CD4-positive, alpha-beta T cell treated with Interleukin-6 for 4 hours (primary cell): ENCODE results near the gene NUDT17.
"Not testable (repeated sequence)": the region's sequence is repeated elsewhere in the genome, so short reads cannot be mapped to it uniquely, and the experiment has no call there.

ENCODE experiments used
- DNase-seq: peaks from one replicate; pipeline ENCODE4 v3.0.0-alpha.2; 2020; ENCODE audit warnings: mixed read lengths

Gene NUDT17, protein sequence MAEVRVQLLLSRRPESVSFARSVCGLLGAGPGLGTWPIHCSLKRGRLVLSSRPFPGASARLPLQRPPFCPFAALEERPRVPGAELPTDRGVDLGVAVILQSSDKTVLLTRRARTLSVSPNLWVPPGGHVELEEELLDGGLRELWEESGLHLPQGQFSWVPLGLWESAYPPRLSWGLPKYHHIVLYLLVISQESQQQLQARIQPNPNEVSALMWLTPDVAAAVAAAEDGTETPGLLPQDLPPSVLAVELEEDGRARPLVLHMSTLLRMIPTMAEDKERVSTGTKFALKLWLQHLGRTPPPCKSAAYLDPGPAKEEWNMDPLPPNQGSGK

DNA sequence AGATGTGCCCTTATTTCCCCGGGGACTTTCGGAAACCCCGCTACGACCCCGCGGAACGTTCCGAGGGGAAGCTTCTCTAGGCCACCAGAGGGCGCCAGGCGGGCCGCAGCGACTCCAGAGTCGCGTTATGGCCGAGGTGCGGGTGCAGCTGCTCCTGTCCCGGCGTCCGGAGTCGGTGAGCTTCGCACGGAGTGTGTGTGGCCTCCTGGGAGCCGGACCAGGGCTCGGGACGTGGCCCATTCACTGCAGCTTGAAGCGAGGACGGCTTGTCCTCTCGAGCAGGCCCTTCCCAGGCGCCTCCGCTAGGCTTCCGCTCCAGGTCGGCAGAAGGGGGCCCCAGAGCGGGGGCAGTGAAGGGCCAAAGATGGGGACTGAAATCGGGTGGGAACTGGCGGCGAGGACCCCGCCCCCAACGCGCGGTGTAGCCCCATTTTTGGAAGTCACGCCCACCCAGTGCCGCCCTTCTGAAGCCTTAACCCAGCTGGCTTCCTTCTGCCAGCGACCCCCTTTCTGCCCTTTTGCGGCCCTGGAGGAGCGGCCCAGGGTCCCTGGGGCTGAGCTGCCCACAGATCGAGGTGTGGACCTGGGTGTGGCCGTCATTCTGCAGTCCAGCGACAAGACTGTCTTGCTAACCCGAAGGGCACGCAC lies at the start of gene NUDT17:
Gene NUDT17, plus strand, starts transcription at position 117 of the 648 bp plus-strand sequence. Its CDS starts 11 bp downstream, at position 128.
- DNase-seq: peak; percentile 84

DNA sequence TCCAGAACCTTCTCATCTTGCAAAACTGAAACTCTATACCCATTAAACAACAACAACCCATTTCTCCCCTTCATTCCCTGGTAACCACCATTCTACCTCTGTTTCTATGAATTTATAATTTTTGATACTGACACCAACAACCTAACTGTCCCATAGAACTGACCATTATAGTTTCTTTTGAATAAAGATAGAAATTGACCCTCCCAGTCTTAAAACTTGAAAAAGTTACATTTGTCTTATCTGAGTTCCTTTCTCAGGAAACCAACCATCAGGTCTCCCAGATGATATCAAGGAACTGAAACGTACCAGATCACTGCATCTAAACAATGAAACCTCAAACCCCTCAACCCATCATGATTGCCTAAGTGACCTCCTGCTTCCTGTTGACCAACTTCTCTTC lies 48.7 kb upstream of the NUDT17 start:
- DNase-seq: no peak

DNA sequence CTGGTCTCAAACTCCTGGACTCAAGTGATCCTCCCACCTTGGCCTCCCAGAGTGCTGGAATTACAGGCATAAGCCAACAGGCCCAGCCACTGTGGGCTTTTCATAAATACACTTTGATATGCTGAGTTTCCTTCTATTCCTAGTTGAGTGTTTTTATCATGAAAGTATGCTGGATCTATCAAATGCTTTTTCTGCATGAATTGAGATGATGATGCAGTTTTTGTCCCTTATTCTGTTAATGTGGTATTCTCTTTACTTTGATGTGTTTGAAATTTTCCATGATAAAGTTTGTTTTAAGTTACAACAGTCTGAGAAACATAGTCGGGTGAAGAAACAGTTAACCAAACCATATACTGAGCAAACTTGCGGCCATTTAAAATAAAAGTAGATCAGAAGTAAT lies 45.6 kb upstream of the NUDT17 start:
- DNase-seq: no peak

DNA sequence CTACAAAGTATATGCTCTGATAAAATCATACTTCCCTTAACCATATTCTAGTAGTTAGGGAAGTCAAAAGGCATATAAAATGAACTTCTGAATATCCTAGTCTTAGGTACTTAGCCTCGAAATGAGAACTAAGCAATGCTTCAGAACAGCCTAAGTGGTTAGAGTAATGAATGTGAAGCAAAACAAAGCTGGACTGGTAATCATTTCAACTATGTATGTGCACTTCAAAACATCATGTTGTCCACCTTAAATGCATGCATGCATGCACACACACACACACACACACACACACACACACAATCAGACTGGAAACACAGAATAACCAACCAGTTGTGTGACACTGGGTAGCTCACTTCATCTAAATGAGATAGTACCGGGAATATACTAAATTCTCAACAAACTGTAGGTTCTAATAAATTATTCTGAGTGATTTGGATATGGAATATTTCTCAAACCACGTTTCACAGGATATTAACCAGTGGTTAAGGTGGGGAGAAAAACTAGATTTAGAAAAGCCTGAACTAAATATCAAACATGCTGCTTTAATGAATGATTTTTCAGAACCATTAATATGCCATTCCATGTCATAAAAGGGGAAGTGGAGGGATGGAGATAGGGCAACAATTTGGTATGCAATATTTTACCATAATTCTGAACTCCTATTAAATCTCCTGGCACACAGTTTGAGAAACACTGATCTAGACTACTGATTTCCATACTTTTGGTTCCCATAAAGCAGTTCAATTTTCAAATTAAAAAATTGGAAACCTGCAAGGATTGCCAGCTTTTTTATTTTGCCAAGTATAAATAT lies 41.0 kb upstream of the NUDT17 start:
- no peak for DNase-seq

DNA sequence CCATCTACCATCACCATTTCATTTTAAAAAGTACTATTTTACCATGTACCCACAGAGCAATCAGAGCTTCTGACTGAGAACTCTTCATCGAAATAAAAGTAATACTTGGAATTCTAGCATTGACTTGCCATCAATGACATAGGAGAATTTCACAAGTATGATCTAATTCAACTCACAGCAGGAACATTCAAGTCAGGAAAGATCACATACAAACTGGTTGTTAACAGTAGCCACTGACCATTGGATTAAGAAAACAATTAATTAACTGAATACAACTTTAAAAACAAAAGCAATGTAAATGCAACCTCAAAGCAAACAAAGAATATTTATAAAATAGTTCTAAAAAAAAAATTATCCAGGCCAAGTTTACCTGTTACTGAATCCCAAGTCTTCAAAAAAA lies 40.4 kb upstream of the NUDT17 start:
- DNase-seq: no peak

DNA sequence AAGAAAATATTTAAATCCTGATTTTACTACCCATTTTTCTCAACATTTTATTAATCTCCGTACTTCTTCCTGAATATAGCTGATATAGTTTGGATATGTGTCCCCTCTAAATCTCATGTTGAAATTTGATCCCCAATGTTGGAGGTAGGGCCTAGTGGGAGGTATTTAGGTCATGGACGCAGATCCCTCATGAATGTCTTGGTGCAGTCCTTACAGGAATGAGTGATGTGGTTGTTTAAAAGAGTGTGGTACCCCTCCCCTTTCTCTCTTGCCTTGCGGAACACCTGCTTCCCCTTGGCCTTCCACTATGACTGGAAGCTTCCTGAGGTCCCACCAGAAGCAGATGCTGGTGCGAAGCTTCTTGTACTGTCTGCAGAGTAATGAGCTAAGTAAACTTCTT lies 39.0 kb upstream of the NUDT17 start:
- DNase-seq: no peak

DNA sequence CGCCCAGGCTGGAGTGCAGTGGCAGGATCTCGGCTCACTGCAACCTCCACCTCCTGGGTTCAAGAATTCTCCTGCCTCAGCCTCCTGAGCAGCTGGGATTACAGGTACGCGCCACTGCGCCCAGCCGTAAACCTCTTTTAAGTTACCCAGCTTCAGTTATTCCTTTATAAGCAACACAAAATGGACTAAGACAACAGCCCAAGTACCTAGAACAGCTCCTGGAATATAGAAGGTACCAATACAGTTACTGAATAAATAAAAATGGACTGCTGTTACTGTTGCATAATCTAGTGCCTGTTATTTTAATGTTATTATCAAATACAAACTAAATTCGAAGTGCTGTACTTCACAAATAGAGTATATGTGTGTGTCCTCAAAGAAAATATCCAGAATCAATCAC lies 38.6 kb upstream of the NUDT17 start:
- DNase-seq: no peak

DNA sequence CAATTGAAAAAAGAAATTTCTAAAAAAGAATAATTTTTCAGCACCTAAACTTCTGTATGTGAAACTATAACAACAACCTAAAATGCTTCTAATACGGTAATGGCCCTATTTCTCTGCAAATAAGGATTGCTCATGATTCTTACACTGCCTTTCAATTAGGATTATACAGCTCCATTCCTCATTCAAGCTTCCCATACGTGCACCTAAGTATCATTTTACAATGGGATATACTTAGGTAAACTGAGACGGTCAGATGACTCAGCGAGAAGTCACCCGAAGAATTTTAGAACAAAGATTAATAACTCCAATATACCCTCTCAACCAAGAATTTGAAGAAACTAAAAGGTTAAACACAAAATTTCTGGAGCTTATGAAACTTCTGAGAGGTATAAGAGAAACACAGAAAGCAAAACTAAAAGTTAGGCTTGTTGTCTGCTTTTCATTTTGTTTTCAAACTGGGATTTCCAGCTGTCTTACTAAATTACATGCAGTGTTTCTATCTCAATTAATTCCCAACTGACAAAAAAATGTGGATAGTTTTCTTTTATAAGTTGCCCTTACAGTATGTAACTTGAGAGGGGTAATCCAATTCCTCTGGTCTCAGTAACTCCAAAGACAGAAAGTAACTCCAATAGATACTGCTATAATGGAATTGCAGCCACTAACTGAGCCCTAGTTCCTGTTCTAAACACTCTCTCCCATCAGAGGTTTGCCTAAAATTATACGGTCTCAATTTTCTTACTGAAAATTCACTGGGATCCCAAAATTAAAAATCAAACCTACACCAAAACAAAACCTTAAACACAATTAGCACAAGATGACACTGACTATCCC lies 32.2 kb upstream of the NUDT17 start:
- DNase-seq: not testable (repeated sequence)

DNA sequence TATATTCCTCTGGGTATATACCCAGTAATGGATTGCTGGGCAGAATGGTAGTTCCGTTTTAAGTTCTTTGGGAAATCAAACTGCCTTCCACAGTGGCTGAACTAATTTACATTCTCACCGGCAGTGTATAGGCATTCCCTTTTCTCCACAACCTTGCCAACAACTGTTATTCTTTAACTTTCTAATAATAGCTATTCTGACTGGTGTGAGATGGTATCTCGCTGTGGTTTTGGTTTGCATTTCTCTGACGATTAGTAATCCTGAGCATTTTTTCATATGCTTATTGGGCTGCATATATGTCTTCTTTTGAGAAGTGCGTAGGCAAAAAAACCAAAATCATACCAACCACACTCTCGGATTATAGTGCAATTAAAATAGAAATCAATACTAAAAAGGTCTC lies 27.3 kb upstream of the NUDT17 start:
- not testable (repeated sequence) for DNase-seq

DNA sequence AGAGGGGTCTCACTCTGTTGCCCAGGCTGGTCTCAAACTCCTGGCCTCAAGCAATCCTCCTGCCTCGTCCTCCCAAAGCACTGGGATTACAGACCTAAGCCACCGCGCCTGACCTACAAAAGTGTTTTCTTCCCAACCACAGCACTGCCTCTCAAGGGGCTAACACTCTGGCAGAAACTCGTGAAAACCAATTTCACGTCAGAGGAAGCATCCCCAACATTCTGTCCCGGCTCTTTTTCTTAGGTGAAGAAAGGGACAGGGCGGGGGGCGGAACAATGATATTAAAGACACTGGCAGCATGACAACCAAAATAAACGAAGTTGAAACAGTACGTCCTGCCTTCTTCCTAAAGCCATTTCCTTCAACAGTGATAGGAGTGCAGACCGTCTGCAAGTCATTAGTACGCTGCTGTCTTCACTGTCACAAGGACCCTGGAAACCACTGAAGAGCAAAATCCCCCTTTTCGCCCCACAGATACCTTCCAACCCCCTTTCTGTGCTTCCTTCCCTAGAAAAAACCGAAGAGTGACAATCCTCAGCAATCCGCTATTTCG lies 22.6 kb upstream of the NUDT17 start:
- DNase-seq: not testable (repeated sequence)

DNA sequence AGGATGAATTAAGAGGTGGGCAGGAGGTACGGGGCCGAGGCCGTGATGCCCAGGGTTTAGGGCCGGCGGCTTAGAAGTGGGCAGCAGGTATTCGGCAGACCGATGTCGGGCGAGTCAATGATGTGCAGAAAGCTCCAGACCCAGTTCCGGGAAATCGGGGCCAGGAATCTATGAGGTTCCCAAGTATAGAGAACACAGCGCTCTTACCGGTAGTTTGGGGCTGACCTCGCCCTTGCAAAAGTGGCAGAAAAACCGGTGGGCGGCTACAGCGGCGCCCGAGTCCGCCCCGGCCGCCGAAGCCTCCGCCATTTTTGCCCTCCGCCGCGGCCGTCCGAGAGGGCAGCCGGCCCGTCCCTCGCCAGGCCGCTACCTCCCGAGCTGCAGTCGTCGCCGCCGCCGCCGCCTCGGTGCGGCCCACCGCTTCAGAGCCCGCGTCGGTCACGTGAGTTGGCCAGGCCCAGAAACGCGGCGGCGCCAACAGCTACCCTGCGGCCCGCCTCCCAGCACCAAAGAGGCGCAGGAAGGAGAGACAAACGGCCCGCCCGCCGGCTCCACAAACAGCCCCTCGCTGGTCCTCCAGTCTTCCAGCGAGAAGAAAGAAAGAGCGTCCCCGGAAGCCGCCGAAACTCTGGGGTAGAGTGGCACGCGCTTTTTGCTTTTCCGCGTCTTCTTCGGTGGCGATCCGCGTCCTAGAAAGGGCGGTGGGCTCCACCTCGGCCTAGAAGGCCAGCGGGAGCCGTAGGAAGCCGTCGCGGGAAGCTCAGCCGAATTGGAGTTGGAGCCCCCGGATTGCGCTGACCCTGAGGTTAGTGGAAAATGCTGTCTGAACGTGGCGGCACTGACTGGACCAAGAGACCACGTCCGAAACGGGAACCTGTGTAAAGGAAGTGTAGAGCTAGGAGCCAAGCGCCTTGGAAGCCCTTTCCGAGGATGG lies 21.6 kb upstream of the NUDT17 start, which contains the start of the genes POLR3C and RNF115:
Gene POLR3C, plus strand, starts transcription at position 636 of the 934 bp plus-strand sequence. CDS start 1,577 bp downstream, outside the sequence.
Gene RNF115, minus strand, starts transcription at position 531 of the 934 bp plus-strand sequence. Its CDS starts 222 bp downstream, at position 309.
- DNase-seq: peak; percentile 92

DNA sequence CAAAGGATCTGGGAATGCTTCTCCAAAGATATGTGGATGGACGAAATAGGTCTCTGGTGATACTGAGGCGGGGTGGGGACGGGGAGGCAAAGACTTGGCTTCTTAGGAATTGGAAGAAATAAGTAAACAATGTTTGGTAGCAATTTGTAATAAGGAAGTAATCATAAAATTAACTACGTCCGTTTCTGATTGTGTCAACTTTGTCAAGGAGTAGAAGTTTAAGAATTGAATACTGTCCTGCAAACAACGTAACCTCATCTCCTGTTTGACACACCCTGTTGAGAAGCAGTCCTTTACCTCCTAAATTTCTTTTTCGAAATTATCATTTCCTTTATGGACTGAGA lies 21.0 kb upstream of the NUDT17 start:
- DNase-seq: no peak

DNA sequence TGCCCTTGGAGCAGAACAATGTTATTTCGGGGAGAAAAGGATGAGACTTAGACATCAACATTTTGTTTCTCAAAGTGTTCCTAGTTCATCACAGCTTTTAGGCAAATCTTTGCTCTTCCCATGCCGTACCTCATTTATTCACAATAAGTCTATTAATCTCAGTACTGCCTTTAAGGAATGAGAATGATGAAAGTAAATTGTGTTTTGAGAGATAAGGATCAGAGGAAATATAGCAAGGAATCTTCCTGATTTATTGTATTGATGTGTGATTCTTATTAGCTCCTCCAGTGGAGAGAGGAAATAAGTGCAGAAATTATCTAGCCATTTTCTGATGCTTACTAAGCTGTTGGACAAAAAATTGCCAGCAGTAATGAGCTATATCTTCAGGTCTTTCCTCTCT lies 19.4 kb upstream of the NUDT17 start:
- DNase-seq: no peak

DNA sequence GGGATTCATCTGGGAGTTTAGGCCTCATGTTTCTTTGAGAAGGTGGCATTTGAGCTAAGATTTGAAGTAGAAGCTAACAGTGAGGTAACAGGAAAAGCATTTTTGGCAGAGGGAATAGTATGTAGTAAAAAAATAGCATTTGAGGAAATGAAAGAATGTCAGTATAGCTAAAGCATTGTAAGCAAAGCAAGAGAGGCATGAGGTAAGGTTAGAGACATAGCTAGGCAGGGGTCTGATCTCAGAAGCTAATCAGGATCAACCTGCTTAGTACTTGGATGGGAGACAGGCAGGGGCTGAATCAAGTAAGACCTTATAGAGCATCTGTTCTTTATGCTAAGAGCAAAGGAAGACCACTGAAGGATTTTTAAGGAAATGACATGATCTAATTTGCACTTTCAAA lies 17.5 kb upstream of the NUDT17 start:
- no peak for DNase-seq

DNA sequence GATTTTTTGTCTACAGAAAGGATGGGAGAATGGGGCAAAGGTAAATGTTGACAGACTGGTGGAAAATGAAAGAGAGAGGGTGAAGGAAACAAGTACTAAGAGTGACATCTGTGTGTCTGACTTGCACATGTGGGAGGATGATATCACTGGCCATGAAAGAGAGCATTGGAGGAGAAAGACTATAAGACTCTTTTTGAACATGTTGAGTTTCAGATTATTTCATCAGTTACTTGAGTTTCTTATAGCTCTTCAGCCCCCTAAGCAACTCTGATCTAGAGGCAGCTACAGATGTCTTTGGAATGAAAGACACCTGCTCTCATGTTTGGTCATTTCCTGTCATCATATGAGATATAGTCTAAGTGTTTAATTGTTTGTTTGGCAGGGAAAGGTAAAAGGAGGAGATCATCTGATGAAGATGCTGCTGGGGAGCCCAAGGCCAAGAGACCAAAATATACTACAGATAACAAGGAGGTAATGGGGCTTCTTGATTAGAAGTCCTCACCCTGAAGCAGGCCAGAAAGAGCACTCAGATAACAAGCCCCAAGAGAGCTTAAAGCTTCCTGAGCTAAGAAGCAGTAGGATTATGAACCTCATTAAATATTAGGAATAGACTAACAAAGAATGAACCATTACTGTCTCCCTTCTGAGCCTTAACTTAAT lies 16.9 kb upstream of the NUDT17 start:
- no peak for DNase-seq

DNA sequence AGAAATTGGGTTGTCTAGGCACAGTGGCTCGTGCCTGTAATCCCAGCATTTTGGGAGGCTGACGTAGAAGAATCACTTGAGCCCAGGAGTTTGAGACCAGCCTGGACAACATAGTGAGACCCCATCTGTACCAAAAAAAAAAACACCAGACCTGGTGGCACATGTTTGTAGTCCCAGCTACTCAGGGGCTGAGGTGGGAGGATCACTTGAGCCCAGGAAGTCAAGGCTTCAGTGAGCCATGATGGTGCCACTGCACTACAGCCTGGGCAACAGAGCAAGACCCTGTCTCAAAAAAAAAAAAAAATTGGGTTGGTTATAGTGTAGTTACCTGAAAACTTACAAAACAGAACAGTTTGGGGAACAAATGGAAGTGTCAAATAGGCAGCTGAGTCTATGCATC lies 14.6 kb upstream of the NUDT17 start:
- DNase-seq: not testable (repeated sequence)

DNA sequence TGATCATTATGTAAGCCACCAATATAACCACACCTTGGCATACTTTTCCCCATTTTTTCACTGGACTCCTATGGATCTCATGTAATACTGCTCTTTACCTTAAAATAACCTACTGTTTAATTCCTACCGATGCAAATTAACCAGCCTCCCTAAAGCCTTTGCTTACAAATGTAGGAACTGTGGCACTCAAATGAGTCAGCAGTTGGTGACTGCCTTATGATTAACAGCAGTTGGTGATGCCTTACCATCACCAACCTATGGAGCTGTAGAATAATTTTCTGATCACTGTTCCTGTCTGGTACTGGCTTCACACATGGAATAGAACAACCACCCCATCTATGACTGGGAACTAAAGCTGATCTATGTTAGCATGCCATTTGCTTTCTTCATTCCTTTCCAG lies 7.8 kb upstream of the NUDT17 start:
- no peak for DNase-seq

DNA sequence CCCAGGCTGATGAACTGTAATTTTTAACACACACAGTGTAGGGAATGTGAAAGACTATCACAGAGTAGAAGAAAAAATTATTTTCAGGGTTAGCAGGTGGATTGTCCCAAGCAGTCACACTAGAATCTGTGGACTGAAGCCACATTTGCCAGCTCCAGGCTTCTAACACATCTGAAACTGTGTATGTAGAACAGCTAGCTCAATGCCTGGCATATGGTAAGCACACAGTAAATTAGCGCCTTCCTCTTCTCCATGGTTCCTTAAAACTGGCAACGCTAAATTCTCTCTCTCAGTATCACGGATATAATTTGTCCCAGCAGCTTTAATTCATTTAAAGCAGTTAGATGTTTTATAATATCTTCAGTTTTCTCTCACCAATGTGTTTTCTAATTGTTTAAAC lies 2.4 kb upstream of the NUDT17 start:
- no peak for DNase-seq

DNA sequence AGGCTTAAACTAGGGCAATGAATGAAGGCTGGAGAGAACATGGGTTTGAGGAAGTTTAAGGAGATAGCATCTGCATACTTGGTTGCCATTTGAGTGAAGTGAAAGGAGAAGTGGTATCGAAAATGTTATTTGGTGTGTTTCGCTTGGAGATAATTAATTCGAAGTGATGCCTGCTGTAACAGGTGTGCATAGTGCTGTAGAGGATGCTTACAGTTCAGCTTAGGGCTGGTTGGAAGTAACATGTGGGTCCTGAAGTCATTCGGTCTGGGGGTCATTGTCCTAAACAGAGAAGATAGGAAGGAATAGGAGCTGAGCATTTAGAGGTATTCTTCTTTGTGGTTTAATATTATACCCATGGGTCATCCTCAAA lies 301 bp upstream of the NUDT17 start:
- DNase-seq: no peak

DNA sequence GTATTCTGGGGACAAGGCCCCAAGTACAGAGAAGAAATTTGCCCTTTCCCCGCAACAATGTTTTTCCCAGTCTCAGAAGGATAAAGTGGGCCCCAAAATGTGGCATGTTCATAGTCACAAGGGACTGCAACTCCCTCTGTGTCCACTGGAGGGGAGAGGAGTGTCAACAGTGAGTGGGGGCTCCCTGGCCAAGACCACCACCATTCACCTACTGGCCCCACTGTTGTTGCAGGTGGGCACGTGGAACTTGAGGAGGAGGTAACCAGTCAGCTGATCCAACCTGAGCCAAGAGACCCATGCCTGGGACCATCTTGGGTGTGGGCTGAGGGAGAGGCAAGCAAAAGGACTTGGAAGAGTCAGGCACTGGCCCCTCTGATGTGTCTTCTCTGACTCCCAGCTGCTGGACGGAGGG lies 777 bp downstream of the NUDT17 start:
- DNase-seq: peak; percentile 34

DNA sequence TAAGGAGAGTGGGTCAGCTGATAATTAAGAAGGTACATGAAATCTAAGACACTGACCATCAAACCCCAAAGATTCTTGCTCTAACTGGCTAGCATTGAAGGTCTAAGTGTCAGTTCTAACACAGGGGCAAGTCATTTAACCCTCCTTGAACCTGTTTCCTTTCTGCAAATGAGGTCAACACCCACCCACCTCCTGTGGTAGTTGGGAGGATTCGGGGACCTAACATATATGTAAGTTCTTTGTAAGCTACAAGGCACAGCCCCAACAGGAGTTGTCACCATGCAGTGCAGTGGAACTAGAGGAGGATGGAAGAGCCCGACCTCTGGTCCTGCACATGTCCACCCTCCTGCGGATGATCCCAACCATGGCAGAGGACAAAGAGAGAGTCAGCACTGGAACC lies 2.4 kb downstream of the NUDT17 start:
- no peak for DNase-seq
